HUES6 (cell line): ENCODE data around the gene SLC12A9.
"Not testable (repeated sequence)": the region's sequence is repeated elsewhere in the genome, so short reads cannot be mapped to it uniquely, and the experiment has no call there.

Experiments used
- H3K27ac ChIP-seq: 2 replicates; pipeline ENCODE4 v1.7.0; 2013; ENCODE audit warnings: low read depth, mild to moderate bottlenecking, low read length, inconsistent platforms
- H3K27me3 ChIP-seq: 2 replicates; pipeline ENCODE4 v1.6.1; 2013; ENCODE audit warnings: low read length; ENCODE audit not compliant: control insufficient read depth, insufficient read depth
- H3K36me3 ChIP-seq: 2 replicates; pipeline ENCODE4 v1.6.1; 2013; ENCODE audit warnings: low read length; ENCODE audit not compliant: control insufficient read depth, insufficient read depth
- H3K4me1 ChIP-seq: 2 replicates; pipeline ENCODE4 v1.6.1; 2013; ENCODE audit warnings: low read length; ENCODE audit not compliant: control insufficient read depth, insufficient read depth
- H3K4me3 ChIP-seq: 2 replicates; pipeline ENCODE4 v1.5.1; 2013; ENCODE audit warnings: low read depth, low read length
- H3K9ac ChIP-seq: one replicate; pipeline ENCODE4 v1.6.1; 2013; ENCODE audit warnings: mild to moderate bottlenecking, low read length
- H3K9me3 ChIP-seq: 2 replicates; pipeline ENCODE4 v1.6.1; 2013; ENCODE audit warnings: low read depth, low read length; ENCODE audit not compliant: control insufficient read depth, insufficient read depth

Gene SLC12A9

DNA sequence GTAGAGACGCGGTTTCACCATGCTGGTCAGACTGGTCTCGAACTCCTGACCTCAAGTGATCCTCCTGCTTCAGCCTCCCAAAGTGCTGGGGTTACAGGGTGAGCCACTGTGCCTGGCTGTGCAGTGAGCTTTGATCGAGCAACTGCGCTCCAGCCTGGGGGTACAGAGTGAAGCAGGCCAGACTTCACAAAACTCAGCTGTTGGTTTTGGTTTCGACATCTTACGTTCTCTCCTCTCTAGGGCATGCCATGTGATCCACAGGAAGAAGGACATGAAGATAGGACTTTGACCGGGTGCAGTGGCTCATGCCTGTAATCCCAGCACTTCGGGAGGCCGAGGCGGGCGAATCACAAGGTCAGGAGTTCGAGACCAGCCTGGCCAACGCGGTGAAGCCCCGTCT lies 36.0 kb upstream of the SLC12A9 start:
- not testable (repeated sequence) for H3K27ac ChIP-seq, H3K4me3 ChIP-seq, H3K9ac ChIP-seq, H3K9me3 ChIP-seq, H3K27me3 ChIP-seq, H3K4me1 ChIP-seq
- H3K36me3 ChIP-seq = peaks cover 92% of the 10 kb centered on the region

DNA sequence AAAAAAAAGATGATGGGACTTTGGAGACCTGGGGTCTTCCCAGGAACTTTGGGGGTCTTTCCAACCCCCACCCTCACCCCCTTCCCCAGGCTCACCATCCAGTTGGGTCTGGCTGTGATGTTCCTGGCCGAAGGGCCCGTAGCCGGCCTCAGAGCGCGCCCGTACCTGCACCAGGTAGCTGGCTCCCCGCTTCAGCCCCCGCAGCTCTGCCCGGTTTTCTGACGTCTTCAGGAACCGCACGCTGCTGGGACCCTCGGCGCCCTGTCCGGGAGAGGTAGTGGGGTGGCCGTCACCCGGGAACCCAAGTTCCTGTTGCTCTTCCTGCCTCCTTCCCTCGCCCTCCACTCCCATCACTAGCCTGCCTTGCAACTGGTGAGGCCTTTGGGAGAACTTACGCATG lies 35.4 kb upstream of the SLC12A9 start:
- Histone ChIP-seq H3K4me1 (no peaks in the 10 kb centered on the region), H3K36me3 (peaks cover 92% of the 10 kb centered on the region), H3K4me3 (no peak overlapping the region), H3K9ac (no peak overlapping the region), H3K9me3 (no peaks in the 10 kb centered on the region), H3K27ac (no peak overlapping the region), H3K27me3 (no peaks in the 10 kb centered on the region)

DNA sequence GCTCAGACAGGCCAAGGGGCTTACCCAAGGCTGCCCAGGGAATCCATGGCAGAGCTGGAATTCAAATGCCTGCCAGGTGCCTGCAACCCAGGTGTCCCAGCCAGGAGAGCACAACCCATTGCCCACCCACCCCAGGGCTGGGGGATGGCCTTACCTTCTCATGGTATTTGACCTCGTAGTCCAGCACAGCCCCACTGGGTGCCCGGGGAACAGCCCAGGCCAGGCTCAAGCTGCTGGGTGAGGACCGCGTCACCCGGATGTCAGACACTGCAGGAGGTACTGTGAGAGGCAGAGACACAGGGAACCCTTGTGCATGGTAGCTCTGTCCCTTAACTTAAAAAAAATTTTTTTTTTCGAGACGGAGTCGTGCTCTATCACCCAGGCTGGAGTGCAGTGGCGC lies 34.1 kb upstream of the SLC12A9 start:
- Histone ChIP-seq H3K27me3 (no peaks in the 10 kb centered on the region), H3K4me1 (no peaks in the 10 kb centered on the region), H3K36me3 (peaks cover 92% of the 10 kb centered on the region), H3K27ac (no peak overlapping the region), H3K9me3 (no peaks in the 10 kb centered on the region), H3K4me3 (no peak overlapping the region), H3K9ac (no peak overlapping the region)

DNA sequence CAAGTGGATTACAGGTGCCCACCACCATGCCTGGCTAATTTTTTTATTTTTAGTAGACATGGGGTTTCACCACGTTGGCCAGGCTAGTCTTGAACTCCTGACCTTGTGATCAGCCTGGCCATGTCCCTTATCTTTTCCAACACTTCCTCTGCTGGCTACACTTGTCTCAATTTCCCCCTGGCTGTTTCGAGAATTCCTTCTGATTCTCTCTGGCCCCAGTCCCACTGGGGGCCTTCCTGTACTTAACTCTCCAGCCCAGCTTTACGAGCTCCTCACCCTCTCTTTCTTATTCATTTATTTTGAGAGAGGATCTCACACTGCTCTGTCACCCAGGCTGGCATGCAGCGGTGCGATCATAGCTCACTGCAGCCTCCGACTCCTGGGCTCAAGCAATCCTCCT lies 33.7 kb upstream of the SLC12A9 start:
- H3K36me3 ChIP-seq = peaks cover 92% of the 10 kb centered on the region
- H3K4me3 ChIP-seq = no peak overlapping the region
- H3K4me1 ChIP-seq = no peaks in the 10 kb centered on the region
- no peaks in the 10 kb centered on the region for H3K9me3 ChIP-seq
- H3K27me3 ChIP-seq = no peaks in the 10 kb centered on the region
- H3K27ac ChIP-seq = no peak overlapping the region
- H3K9ac ChIP-seq = no peak overlapping the region

DNA sequence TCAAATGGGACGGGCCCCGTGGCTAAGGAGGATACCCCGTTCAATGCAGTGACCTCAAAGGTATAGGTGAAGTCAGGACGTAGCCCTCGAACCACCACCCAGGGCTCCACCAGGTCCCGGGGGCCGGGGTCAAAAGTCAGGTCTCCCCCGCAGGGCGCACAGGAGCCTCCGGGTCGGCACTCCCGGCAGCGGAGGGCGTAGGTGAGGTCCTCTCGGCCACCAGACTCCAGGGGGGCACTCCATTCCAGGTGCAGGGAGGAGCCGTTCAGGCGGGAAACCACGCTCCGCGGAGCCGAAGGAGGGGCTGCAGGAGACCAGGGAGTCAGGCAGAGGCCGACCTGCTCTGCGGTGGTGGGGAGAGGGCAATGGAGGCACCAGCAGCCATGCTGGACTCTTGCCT lies 32.9 kb upstream of the SLC12A9 start:
- H3K4me1 ChIP-seq = no peaks in the 10 kb centered on the region
- no peaks in the 10 kb centered on the region for H3K9me3 ChIP-seq
- H3K9ac ChIP-seq = no peak overlapping the region
- H3K27ac ChIP-seq = no peak overlapping the region
- no peak overlapping the region for H3K4me3 ChIP-seq
- peaks cover 92% of the 10 kb centered on the region for H3K36me3 ChIP-seq
- H3K27me3 ChIP-seq = no peaks in the 10 kb centered on the region

DNA sequence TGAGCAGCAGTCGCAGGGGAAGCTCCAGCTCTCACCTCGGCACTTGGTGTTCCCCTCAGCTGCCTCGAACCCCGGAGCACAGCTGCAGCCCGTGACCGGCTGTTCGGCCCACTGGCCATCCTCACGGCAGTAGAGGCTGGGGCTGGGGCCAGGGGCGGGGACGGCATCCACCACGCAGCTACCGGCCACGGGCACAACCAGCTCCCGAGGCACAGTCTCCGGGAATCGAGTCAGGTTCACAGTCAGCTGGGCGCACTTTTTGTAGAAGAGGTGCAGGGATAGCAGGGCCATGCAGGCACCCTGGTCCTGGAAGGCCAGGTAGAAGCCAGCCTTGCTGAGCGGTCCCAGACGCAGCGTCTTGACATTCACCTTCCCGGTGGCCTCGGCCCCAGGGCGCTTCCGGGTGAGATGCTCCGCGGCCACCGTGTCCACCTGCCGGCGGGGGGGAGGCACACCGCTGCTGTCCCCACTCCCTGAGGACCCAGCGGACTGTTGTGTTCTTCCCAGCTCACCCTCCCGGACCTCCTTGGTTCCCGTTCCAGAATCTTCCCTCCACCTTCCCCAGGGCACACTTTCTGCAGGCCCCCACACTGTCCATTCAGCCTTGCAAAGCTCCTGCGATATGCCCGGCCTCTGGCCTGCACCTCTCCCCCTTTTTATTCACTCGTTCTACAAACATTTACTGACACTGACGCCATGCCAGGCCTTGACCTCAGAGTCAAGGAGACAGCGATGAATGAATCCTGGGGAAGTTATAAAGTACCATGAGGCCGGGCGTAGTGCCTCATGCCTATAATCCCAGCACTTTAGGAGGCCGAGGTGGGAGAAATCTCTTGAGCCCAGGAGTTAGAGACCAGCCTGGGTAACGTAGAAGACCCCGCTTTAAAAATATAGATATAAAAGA lies 30.0 kb upstream of the SLC12A9 start:
- H3K27ac ChIP-seq = no peak overlapping the region
- no peak overlapping the region for H3K9ac ChIP-seq
- no peaks in the 10 kb centered on the region for H3K9me3 ChIP-seq
- peaks cover 67% of the 10 kb centered on the region for H3K36me3 ChIP-seq
- H3K27me3 ChIP-seq = no peaks in the 10 kb centered on the region
- peaks cover 11% of the 10 kb centered on the region for H3K4me1 ChIP-seq
- H3K4me3 ChIP-seq = no peak overlapping the region

DNA sequence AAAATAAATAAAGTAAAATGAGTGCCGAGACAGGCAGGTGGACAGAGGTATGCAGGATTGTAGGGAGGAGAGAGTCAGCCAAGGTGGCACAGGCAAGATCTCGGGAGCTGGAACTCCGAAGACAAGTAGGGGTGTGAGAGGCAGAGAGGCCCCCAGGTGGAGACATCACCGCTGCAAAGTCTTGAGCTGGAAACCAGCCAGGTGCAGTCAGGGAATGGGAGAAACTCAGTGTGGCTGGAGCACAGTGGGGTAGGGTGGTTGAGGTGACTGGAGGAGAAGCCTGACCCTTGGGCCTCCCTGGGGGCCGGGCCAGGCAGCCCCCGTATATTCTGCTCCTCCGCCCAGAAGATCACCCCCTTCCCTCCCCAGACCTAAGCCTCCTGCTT lies 29.4 kb upstream of the SLC12A9 start:
- Histone ChIP-seq H3K4me3 (no peak overlapping the region), H3K9ac (no peak overlapping the region), H3K27me3 (no peaks in the 10 kb centered on the region), H3K27ac (no peak overlapping the region), H3K9me3 (no peaks in the 10 kb centered on the region), H3K36me3 (peaks cover 63% of the 10 kb centered on the region), H3K4me1 (peaks cover 11% of the 10 kb centered on the region)

DNA sequence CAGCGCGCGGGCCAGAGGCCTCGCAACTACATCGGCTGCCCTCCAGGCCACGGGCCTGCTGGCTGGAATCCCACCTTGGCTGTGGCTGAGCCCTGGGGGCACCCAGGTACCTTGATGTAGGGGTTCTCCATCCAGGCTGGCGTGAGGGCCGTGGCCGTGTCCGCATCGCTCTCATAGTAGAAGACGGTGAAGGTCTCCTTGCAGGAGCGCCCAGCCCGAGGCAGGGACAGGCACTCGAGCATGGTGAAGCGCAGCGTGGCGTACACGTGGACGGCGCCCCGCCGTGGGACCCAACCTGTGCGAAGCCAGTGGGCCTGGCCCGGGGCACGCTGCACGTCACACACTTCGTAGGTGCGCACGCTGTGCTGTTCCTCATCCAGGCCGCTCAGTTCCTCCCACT lies 29.0 kb upstream of the SLC12A9 start:
- Histone ChIP-seq H3K9ac (no peak overlapping the region), H3K27ac (no peak overlapping the region), H3K4me3 (no peak overlapping the region), H3K36me3 (peaks cover 59% of the 10 kb centered on the region), H3K27me3 (no peaks in the 10 kb centered on the region), H3K9me3 (no peaks in the 10 kb centered on the region), H3K4me1 (peaks cover 11% of the 10 kb centered on the region)

DNA sequence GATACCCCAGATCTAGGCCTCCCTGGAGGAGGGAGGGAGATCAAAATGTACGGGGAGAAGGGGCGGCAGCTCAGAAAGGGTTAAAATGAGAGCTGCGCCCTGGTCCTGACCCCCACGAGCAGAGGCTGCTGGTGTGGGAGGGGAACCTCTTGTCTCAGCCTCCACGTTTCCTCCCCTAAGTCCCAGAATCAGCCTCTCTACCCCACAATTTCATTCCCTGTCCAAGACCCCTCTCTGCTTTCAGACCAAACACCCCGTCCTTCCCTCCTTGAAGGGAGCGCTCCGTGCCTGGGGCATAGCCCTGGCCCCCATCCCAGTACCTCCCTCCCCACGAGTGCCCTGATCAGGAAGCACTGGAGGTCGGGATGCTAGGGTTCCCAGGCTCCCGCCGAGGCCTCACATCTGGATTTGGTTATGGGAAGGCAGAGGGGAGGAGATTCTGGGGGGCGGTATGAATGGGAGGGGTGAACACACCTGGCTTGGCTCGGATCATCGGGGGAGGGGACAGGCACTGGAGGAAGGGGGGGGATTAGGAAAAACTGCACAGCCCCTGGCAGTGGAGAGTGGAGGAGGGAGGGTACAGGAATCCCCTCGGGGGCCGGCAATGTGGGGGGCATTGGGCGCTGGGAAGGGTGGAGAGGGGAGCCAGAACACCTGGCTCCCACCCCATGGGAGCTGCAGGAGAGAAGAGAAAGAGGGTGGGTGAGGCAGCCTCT lies 27.9 kb upstream of the SLC12A9 start:
- H3K4me1 ChIP-seq = peaks cover 14% of the 10 kb centered on the region
- H3K9ac ChIP-seq = peak overlapping the region; percentile 86
- no peaks in the 10 kb centered on the region for H3K9me3 ChIP-seq
- peaks cover 48% of the 10 kb centered on the region for H3K36me3 ChIP-seq
- H3K4me3 ChIP-seq = peak overlapping the region; percentile 96
- H3K27ac ChIP-seq = no peak overlapping the region
- no peaks in the 10 kb centered on the region for H3K27me3 ChIP-seq

DNA sequence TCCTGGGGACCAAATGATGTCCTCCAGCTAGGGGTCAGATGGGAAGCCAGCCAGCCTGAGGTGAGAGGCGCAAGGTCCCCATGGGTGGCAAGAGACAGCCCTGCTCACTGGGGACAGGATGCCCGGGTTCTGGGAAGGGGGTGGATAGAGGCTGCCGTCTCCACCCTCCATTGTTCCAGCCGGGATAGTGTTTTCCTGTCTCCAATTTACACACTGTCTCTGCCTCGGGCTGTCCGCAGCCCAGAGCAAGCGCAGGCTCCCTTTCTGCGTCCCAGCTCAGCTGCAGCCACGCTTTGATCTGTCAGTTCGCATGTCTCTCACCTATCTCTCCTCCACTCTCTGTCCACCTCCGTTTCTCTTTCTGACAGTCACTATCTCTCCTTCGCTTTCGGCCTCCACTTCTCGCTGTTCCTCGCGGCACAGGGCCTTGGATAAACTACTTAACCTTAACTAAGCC lies 27.3 kb upstream of the SLC12A9 start:
- peak overlapping the region; percentile 86 for H3K9ac ChIP-seq
- peaks cover 14% of the 10 kb centered on the region for H3K4me1 ChIP-seq
- no peaks in the 10 kb centered on the region for H3K27me3 ChIP-seq
- no peaks in the 10 kb centered on the region for H3K9me3 ChIP-seq
- H3K27ac ChIP-seq = no peak overlapping the region
- peaks cover 42% of the 10 kb centered on the region for H3K36me3 ChIP-seq
- peak overlapping the region; percentile 96 for H3K4me3 ChIP-seq
